Chondrocyte (in vitro differentiated cells): ENCODE data around the gene LCK. TPM values are rescaled to one million over a fixed set of nuclear protein-coding genes. Genes with fewer than 3 reads are reported as not detected.

Experiments used
- DNase-seq: peaks from one replicate; pipeline ENCODE4 v3.0.0; 2021; ENCODE audit warnings: mixed read lengths, low spot score
- H3K27ac Mint-ChIP-seq: one replicate; pipeline ENCODE4 v1.8.0; 2021; ENCODE audit warnings: mild to moderate bottlenecking, moderate library complexity, mixed read lengths; ENCODE audit not compliant: unreplicated experiment
- H3K27me3 Mint-ChIP-seq: 2 replicates; pipeline ENCODE4 v1.8.0; 2021; ENCODE audit warnings: low read depth, mixed read lengths
- H3K36me3 Mint-ChIP-seq: 2 replicates; pipeline ENCODE4 v1.8.0; 2021; ENCODE audit warnings: low read depth, mixed read lengths
- H3K4me1 Mint-ChIP-seq: 2 replicates; pipeline ENCODE4 v1.8.0; 2021; ENCODE audit warnings: low read depth, mild to moderate bottlenecking, mixed read lengths
- H3K4me3 Mint-ChIP-seq: one replicate; pipeline ENCODE4 v1.8.0; 2021; ENCODE audit warnings: mild to moderate bottlenecking, moderate library complexity, mixed read lengths; ENCODE audit not compliant: unreplicated experiment
- H3K9me3 Mint-ChIP-seq: 2 replicates; pipeline ENCODE4 v1.8.0; 2021; ENCODE audit warnings: low read depth, mixed read lengths
- CTCF ChIP-seq: fragments of 200-600 bp; sonication (generic); IDR thresholded peaks from 2 replicates; pipeline ENCODE4 v1.5.0; 2021; ENCODE audit warnings: antibody characterized with exemption, mild to moderate bottlenecking, moderate library complexity
- total RNA-seq: library from RNA; stranded (reverse); gene quantifications from 3 replicates; pipeline ENCODE4 v1.2.1, GENCODE V29; 2021

LCK gene
- total RNA-seq, 1 donor from 2014 or later = not detected

DNA sequence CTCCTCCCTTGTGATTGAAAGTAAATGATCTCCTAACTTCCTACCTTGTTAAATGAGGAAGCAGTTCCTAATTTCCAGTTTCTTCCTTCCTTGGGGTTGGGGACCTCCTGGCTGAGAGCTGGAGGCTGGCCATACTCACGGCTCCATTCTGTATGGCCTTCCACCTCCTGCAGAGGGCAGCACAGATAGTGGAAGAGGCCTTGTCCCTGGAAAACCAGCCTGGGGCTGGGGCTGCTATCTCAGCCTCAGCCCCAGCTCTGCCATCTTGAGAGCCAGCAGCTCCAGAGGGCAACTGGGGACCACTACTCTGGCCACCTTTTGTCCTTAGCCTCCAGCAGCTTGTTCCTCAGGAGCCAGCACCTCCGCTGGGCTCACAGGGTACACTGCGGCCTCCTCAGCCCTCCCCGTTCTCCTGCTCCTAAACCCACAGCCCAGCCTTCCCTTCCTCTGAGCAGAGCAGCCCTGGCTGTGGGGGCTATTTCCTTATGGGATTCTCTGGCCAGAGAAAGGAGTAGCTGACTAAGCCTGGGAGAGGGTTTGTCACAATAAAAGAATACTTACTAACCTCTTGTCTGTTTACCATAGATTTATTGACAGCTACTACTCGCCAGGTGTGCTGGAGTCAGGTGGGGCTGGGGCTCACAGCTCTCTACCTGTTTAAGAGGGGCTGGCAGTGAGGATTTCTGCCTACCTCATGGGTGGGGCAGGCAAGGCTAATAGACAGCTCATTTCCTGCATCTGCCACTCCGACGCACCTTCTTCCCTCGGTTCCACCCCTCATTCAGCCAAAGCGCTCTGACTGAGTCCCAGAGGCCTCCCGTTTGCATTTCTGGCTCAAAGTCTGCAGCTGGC lies 35.2 kb upstream of the LCK start:
- no peak overlapping the region for H3K27ac Mint-ChIP-seq
- H3K36me3 Mint-ChIP-seq = peaks cover 6% of the 10 kb centered on the region
- no peak overlapping the region for H3K4me3 Mint-ChIP-seq
- no peak for DNase-seq
- no peaks in the 10 kb centered on the region for H3K9me3 Mint-ChIP-seq
- H3K27me3 Mint-ChIP-seq = no peaks in the 10 kb centered on the region
- H3K4me1 Mint-ChIP-seq = peaks cover 6% of the 10 kb centered on the region
- peak; percentile 87 for TF ChIP-seq CTCF

DNA sequence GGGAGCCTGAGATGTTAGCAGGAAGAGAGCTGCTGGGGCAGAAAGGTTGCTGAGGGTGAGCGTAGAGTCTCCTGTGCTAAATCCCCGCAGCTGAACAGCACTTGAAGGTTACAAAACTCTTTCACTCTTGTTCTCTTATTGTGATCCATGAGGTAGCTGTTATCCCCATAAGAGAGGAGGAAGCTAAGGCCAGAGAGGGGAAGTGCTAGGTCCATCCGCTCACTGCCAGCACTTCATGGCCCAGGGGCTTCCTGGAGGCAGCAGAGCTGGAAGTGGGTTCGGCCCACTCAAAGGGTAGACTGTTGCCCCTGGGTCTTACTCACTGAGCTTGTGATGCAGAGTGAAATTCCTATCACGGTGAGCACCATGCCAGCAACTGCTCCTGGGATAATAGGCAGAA lies 34.5 kb upstream of the LCK start:
- no peak for TF ChIP-seq CTCF
- H3K27me3 Mint-ChIP-seq = no peaks in the 10 kb centered on the region
- H3K4me1 Mint-ChIP-seq = peaks cover 13% of the 10 kb centered on the region
- DNase-seq = no peak
- peaks cover 6% of the 10 kb centered on the region for H3K36me3 Mint-ChIP-seq
- no peak overlapping the region for H3K27ac Mint-ChIP-seq
- no peaks in the 10 kb centered on the region for H3K9me3 Mint-ChIP-seq
- H3K4me3 Mint-ChIP-seq = no peak overlapping the region

- peak overlapping the region; percentile 63 for H3K27ac Mint-ChIP-seq
- peaks cover 8% of the 10 kb centered on the region for H3K36me3 Mint-ChIP-seq
- H3K9me3 Mint-ChIP-seq = no peaks in the 10 kb centered on the region
- DNase-seq = no peak
- H3K4me3 Mint-ChIP-seq = no peak overlapping the region
- no peaks in the 10 kb centered on the region for H3K27me3 Mint-ChIP-seq
- peaks cover 32% of the 10 kb centered on the region for H3K4me1 Mint-ChIP-seq
- no peak for TF ChIP-seq CTCF
Measured at GRCh38 chr1:32219022-32219421, 32.0 kb upstream of the LCK start.

DNA sequence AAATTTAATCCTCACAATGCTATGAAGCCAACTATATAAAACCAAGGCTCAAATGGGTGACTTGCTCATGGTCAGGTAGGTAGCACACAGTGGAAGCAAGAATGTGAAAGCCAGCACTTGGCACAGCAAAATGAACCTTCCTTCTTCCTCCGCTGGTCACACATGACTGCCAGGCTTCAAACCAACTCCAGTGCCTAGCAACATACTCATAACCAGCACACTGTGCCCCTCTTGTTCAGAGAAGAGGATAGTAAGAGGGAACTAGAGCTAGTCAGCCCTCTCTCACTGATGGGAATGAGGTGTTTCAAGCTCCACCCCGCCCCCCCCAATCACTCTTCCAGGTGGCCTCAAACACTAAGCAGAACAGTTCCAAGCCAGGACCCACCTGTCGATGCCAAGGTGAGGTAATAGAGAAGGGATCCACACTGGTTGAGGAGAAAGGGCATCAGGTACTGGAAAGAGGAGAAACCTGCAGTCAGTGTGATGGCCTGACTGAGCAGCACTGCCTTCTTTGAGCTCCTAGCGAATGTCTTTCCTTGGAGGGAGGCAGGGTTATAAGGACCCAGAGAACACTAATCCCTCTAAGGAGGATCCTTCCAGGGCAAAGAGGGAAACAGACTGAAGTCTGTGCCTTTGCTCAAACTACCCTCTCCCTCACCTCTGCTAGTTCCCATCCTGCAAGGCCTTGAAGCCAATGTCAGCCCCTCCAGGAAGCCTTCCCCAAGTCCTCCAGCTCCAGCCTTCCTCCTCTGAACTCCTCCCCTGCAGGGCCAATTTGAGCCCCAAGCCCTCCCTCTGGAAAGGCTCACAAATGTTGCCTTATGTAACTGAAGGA lies 30.1 kb upstream of the LCK start:
- no peaks in the 10 kb centered on the region for H3K27me3 Mint-ChIP-seq

More for the DNA sequence above, 30.1 kb upstream of the LCK start:
- no peak for DNase-seq
- Mint-ChIP-seq H3K4me1 (peaks cover 34% of the 10 kb centered on the region), H3K36me3 (peaks cover 14% of the 10 kb centered on the region), H3K9me3 (no peaks in the 10 kb centered on the region), H3K27ac (peak overlapping the region; percentile 95), H3K4me3 (peak overlapping the region; percentile 95)
- no peak for TF ChIP-seq CTCF
